Liver (tissue), 9 donors: Measurements from ENCODE around the gene CYP39A1. TPM values are rescaled to one million over a fixed set of nuclear protein-coding genes. Genes with fewer than 3 reads are reported as not detected.

ENCODE experiments used
- DNase-seq: peaks from one replicate; pipeline ENCODE4 v3.0.0-alpha.2; 2017; ENCODE audit warnings: low spot score
- H3K27ac ChIP-seq, 2 donors: one replicate each; pipeline ENCODE4 v1.7.0; 2013; ENCODE audit warnings: inconsistent platforms in 2 of 2, low read length in 2 of 2, control low read depth in 1 of 2, low read depth in 1 of 2, mild to moderate bottlenecking in 1 of 2
- H3K27me3 ChIP-seq, 4 donors: one replicate each; pipeline versions ENCODE4 v1.6.1 to v1.7.0; 2013; ENCODE audit warnings: low read length in 3 of 4, inconsistent platforms in 1 of 4, mild to moderate bottlenecking in 1 of 4, moderate library complexity in 1 of 4; ENCODE audit not compliant: control insufficient read depth in 4 of 4, insufficient read depth in 4 of 4
- H3K36me3 ChIP-seq, 4 donors: one replicate each; pipeline versions ENCODE4 v1.6.1 to v1.7.0; 2013; ENCODE audit warnings: low read length in 3 of 4, mild to moderate bottlenecking in 3 of 4, low read depth in 1 of 4, moderate library complexity in 1 of 4; ENCODE audit not compliant: control insufficient read depth in 4 of 4, insufficient read depth in 3 of 4
- H3K4me1 ChIP-seq, 4 donors: one replicate each; pipeline versions ENCODE4 v1.6.1 to v1.7.0; 2013; ENCODE audit warnings: low read length in 3 of 4, mild to moderate bottlenecking in 3 of 4, moderate library complexity in 1 of 4; ENCODE audit not compliant: control insufficient read depth in 4 of 4, insufficient read depth in 4 of 4
- H3K4me3 ChIP-seq, 3 donors: one replicate each; pipeline versions ENCODE4 v1.6.1 to v1.7.0; 2013; ENCODE audit warnings: low read length in 3 of 3, control low read depth in 1 of 3, low read depth in 1 of 3, mild to moderate bottlenecking in 1 of 3
- H3K9ac ChIP-seq, 2 donors: one replicate each; pipeline ENCODE4 v1.7.0; 2013; ENCODE audit warnings: low read length in 2 of 2, mild to moderate bottlenecking in 2 of 2, moderate library complexity in 2 of 2, control low read depth in 1 of 2, low read depth in 1 of 2
- H3K9me3 ChIP-seq, 4 donors: one replicate each; pipeline versions ENCODE4 v1.6.1 to v1.7.0; 2013; ENCODE audit warnings: low read length in 3 of 4; ENCODE audit not compliant: control insufficient read depth in 4 of 4
- ATF3 ChIP-seq: IDR thresholded peaks from 2 replicates; pipeline ENCODE4 v1.6.1; 2016; ENCODE audit warnings: antibody characterized with exemption
- EGR1 ChIP-seq, 2 donors: IDR thresholded peaks; 2 replicates each; pipeline ENCODE4 v1.6.1; 2016 to 2018; ENCODE audit warnings: antibody characterized with exemption in 2 of 2, low read depth in 2 of 2
- FOXA1 ChIP-seq: IDR thresholded peaks from 2 replicates; pipeline ENCODE4 v1.6.1; 2016; ENCODE audit warnings: antibody characterized with exemption
- FOXA2 ChIP-seq: IDR thresholded peaks from 2 replicates; pipeline ENCODE4 v1.6.1; 2016; ENCODE audit warnings: antibody characterized with exemption
- GABPA ChIP-seq, 2 donors: IDR thresholded peaks in 1 of 2; conservative IDR thresholded peaks in 1 of 2; 2 replicates each; pipeline ENCODE4 v1.6.1; 2016; ENCODE audit warnings: antibody characterized with exemption in 2 of 2, mild to moderate bottlenecking in 1 of 2, moderate library complexity in 1 of 2
- HNF4A ChIP-seq, 2 donors: conservative IDR thresholded peaks; 2 replicates each; pipeline ENCODE4 v1.6.1; 2016; ENCODE audit warnings: antibody characterized with exemption in 2 of 2, mild to moderate bottlenecking in 2 of 2
- HNF4G ChIP-seq: IDR thresholded peaks from 2 replicates; pipeline ENCODE4 v1.6.1; 2016; ENCODE audit warnings: antibody characterized with exemption
- JUND ChIP-seq, 2 donors: IDR thresholded peaks; 2 replicates each; pipeline ENCODE4 v1.6.1; 2016; ENCODE audit warnings: antibody characterized with exemption in 2 of 2
- NR2F2 ChIP-seq: IDR thresholded peaks from 2 replicates; pipeline ENCODE4 v1.6.1; 2016; ENCODE audit warnings: antibody characterized with exemption
- RAD21 ChIP-seq, 2 donors: IDR thresholded peaks; 2 replicates each; pipeline ENCODE4 v1.6.1; 2016; ENCODE audit warnings: antibody characterized with exemption in 2 of 2, mild to moderate bottlenecking in 2 of 2
- REST ChIP-seq: IDR thresholded peaks from 2 replicates; pipeline ENCODE4 v1.6.1; 2016; ENCODE audit warnings: antibody characterized with exemption, mild to moderate bottlenecking
- TAF1 ChIP-seq: conservative IDR thresholded peaks from 2 replicates; pipeline ENCODE4 v1.6.1; 2016; ENCODE audit warnings: antibody characterized with exemption, mild to moderate bottlenecking
- YY1 ChIP-seq: IDR thresholded peaks from 2 replicates; pipeline ENCODE4 v1.6.1; 2016; ENCODE audit warnings: antibody characterized with exemption, mild to moderate bottlenecking
- WGBS: extraction: QIAGEN DNeasy Blood & Tissue Kit; methylation state at CpG from one replicate; pipeline ENCODE4 v1.1.7; 2013; 5-methylcytosine and 5-hydroxymethylcytosine counted together
- polyA plus RNA-seq, 2 donors: library from polyadenylated mRNA; stranded (reverse) in 1 of 2; unstranded in 1 of 2; fragments of 200-250 nt in 1 of 2; fragments of >200 nt in 1 of 2; fragmentation: Nextera tagmentation in 1 of 2; extraction: Ambion mirVana in 1 of 2; gene quantifications; one replicate each; pipeline versions ENCODE4 v1.2.1 to v1.2.3, GENCODE V29; 2013 to 2015
- total RNA-seq, 2 donors: library from RNA; depleted of rRNA; stranded (reverse); fragments of >200 nt; gene quantifications; one replicate each; pipeline ENCODE4 v1.2.3, GENCODE V29; 2014
- TF ChIP-seq, protein P1 (sequence below): fragments of 150-350 bp; IDR thresholded peaks from 2 replicates; pipeline ENCODE4 v1.5.1; 2017; ENCODE audit warnings: improper control_type of control experiment, low read depth, low read length; ENCODE audit not compliant: missing input control
- TF ChIP-seq, protein P2 (sequence below): IDR thresholded peaks from 2 replicates; pipeline ENCODE4 v1.6.1; 2016; ENCODE audit warnings: antibody characterized with exemption
- donor health status: healthy.
- donor health status: healthy.
- donor health status: healthy.
- donor health status: healthy.
- donor health status: healthy.

The CYP39A1 gene
- total and polyA plus RNA-seq, 4 donors: 10.8 to 29.8 (median 15.2) TPM

DNA sequence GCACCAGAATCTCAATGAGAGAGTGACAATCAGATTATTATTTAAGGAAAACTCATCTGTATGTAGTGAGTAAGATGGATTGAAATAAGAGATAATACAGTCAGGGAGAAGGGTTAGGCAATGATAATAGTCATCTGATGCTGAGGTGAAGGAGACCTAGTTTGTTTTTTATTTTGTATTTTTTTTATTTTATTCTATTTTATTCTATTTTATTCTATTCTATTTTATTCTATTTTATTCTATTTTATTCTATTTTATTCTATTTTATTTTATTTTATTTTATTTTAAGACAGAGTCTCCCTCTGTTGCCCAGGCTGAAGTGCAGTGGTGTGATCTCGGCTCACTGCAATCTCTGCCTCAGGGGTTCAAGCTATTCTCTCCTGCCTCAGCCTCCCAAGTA lies 88.7 kb downstream of the CYP39A1 start:
- WGBS: 94% methylated on average over 1 of the region's 1 CpG
- H3K9ac ChIP-seq: no peak overlapping the region
- no peak overlapping the region for H3K27ac ChIP-seq
- H3K36me3 ChIP-seq: no peaks in the 10 kb centered on the region
- DNase-seq: no peak
- TF ChIP-seq GABPA (IDR thresholded peaks at IDR 0.05 in 1 of 2, conservative IDR thresholded peaks at IDR 0.05 in 1 of 2): no peak
- no peak for TF ChIP-seq TAF1
- H3K4me1 ChIP-seq: no peaks in the 10 kb centered on the region
- H3K27me3 ChIP-seq: no peaks in the 10 kb centered on the region
- H3K4me3 ChIP-seq: no peak overlapping the region
- H3K9me3 ChIP-seq: no peaks in the 10 kb centered on the region

GRCh38 chr6:46556053-46556452 lies 96.6 kb downstream of the CYP39A1 start:
- H3K27me3 ChIP-seq: no peaks in the 10 kb centered on the region
- no peak for DNase-seq
- TF ChIP-seq FOXA1 (no peak), EGR1 (IDR thresholded peaks at IDR 0.05; ENCODE audit: low read depth in 2 of 2) (no peak), HNF4G (no peak), HNF4A (conservative IDR thresholded peaks at IDR 0.05) (no peak), JUND (IDR thresholded peaks at IDR 0.05) (no peak), NR2F2 (no peak), REST (no peak), GABPA (IDR thresholded peaks at IDR 0.05 in 1 of 2, conservative IDR thresholded peaks at IDR 0.05 in 1 of 2) (no peak), RAD21 (IDR thresholded peaks at IDR 0.05) (no peak), ATF3 (no peak), FOXA2 (no peak), TAF1 (no peak), YY1 (no peak)
- TF ChIP-seq, protein P1, sequence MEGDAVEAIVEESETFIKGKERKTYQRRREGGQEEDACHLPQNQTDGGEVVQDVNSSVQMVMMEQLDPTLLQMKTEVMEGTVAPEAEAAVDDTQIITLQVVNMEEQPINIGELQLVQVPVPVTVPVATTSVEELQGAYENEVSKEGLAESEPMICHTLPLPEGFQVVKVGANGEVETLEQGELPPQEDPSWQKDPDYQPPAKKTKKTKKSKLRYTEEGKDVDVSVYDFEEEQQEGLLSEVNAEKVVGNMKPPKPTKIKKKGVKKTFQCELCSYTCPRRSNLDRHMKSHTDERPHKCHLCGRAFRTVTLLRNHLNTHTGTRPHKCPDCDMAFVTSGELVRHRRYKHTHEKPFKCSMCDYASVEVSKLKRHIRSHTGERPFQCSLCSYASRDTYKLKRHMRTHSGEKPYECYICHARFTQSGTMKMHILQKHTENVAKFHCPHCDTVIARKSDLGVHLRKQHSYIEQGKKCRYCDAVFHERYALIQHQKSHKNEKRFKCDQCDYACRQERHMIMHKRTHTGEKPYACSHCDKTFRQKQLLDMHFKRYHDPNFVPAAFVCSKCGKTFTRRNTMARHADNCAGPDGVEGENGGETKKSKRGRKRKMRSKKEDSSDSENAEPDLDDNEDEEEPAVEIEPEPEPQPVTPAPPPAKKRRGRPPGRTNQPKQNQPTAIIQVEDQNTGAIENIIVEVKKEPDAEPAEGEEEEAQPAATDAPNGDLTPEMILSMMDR: no peak
- TF ChIP-seq, protein P2, sequence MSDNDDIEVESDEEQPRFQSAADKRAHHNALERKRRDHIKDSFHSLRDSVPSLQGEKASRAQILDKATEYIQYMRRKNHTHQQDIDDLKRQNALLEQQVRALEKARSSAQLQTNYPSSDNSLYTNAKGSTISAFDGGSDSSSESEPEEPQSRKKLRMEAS: no peak

More at GRCh38 chr6:46556053-46556452, 96.6 kb downstream of the CYP39A1 start:
- Histone ChIP-seq H3K27ac (no peak overlapping the region), H3K9ac (no peak overlapping the region), H3K9me3 (no peaks in the 10 kb centered on the region), H3K4me1 (no peaks in the 10 kb centered on the region), H3K4me3 (no peak overlapping the region), H3K36me3 (peaks cover 0 to 6% (median under 1%) of the 10 kb centered on the region in 4 donors)
- 75% methylated on average over 4 of the region's 4 CpGs for WGBS
